ENCODE results near the gene TBC1D23. TPM values are rescaled to one million over a fixed set of nuclear protein-coding genes. Genes with fewer than 3 reads are reported as not detected.

TBC1D23 gene
- total RNA-seq, 1 donor from 2014 or later: 41.9 TPM

- ATAC-seq (no peak), DNase-seq (no peak)
- no peak for TF ChIP-seq CTCF (IDR thresholded peaks at IDR 0.05)
- H3K36me3 ChIP-seq: no peaks in the 10 kb centered on the region
- H3K27me3 ChIP-seq (ENCODE audit: low read depth): no peaks in the 10 kb centered on the region
- H3K9me3 ChIP-seq: no peaks in the 10 kb centered on the region
- no peaks in the 10 kb centered on the region for H3K4me1 ChIP-seq
- H3K4me3 ChIP-seq: no peak overlapping the region
- intact Hi-C loops (cut with DNase I): no loop called here
- H3K27ac ChIP-seq: no peak overlapping the region
These were observed 15.7 kb upstream of the TBC1D23 start for GRCh38 chr3:100245136-100245535.

- no peak for TF ChIP-seq CTCF (IDR thresholded peaks at IDR 0.05)
- intact Hi-C loops (cut with DNase I): no loop called here
These were observed 14.9 kb upstream of the TBC1D23 start for GRCh38 chr3:100245927-100246326.

GRCh38 chr3:100246999-100247398 lies 13.8 kb upstream of the TBC1D23 start:
- DNase-seq (no peak), ATAC-seq (no peak)
- TF ChIP-seq CTCF (IDR thresholded peaks at IDR 0.05): no peak
- H3K4me1 ChIP-seq: no peaks in the 10 kb centered on the region
- no peaks in the 10 kb centered on the region for H3K36me3 ChIP-seq
- no peaks in the 10 kb centered on the region for H3K9me3 ChIP-seq
- no peak overlapping the region for H3K4me3 ChIP-seq
- H3K27ac ChIP-seq: no peak overlapping the region
- no peaks in the 10 kb centered on the region for H3K27me3 ChIP-seq (ENCODE audit: low read depth)
- intact Hi-C loops (cut with DNase I): no loop called here

More at GRCh38 chr3:100245927-100246326, 14.9 kb upstream of the TBC1D23 start:
- no peak overlapping the region for H3K4me3 ChIP-seq
- DNase-seq (no peak), ATAC-seq (no peak)
- no peaks in the 10 kb centered on the region for H3K9me3 ChIP-seq
- H3K27ac ChIP-seq: no peak overlapping the region
- H3K27me3 ChIP-seq (ENCODE audit: low read depth): no peaks in the 10 kb centered on the region
- no peaks in the 10 kb centered on the region for H3K36me3 ChIP-seq
- no peaks in the 10 kb centered on the region for H3K4me1 ChIP-seq

GRCh38 chr3:100252001-100252400 lies 8.8 kb upstream of the TBC1D23 start:
- Histone ChIP-seq H3K36me3 (no peaks in the 10 kb centered on the region), H3K9me3 (no peaks in the 10 kb centered on the region), H3K27ac (no peak overlapping the region), H3K4me1 (no peaks in the 10 kb centered on the region), H3K27me3 (ENCODE audit: low read depth) (no peaks in the 10 kb centered on the region), H3K4me3 (no peak overlapping the region)
- intact Hi-C loops (cut with DNase I): loop anchor here (10.0 kb wide), 2 partner anchors 187 to 407 kb away; no protein-coding TSS in a partner anchor
- no peak for TF ChIP-seq CTCF (IDR thresholded peaks at IDR 0.05)
- ATAC-seq: no peak
- no peak for DNase-seq

GRCh38 chr3:100254168-100254777 lies 6.5 kb upstream of the TBC1D23 start:
- Histone ChIP-seq H3K27ac (no peak overlapping the region), H3K36me3 (no peaks in the 10 kb centered on the region), H3K9me3 (no peaks in the 10 kb centered on the region), H3K4me3 (no peak overlapping the region), H3K27me3 (ENCODE audit: low read depth) (no peaks in the 10 kb centered on the region), H3K4me1 (no peaks in the 10 kb centered on the region)
- ATAC-seq: peak; percentile 82 to 95
- intact Hi-C loops (cut with DNase I): loop anchor here (10.0 kb wide), 2 partner anchors 189 to 409 kb away; no protein-coding TSS in a partner anchor
- peak; percentile 47 for DNase-seq
- peak; percentile 74 for TF ChIP-seq CTCF (IDR thresholded peaks at IDR 0.05)

All from lower lobe of right lung (tissue), 2 donors.